PFSK-1 (cell line): ENCODE measurements around the gene MACF1.

Source experiments
- FOXP2 ChIP-seq: optimal IDR thresholded peaks from 2 replicates; pipeline ENCODE3; 2011; ENCODE audit warnings: borderline replicate concordance, control low read depth, inconsistent platforms; ENCODE audit not compliant: insufficient read depth; ENCODE audit errors: extremely low read length, extremely low read depth
- POLR2AphosphoS5 ChIP-seq: IDR thresholded peaks from 2 replicates; pipeline ENCODE4 v1.6.1; 2012; ENCODE audit warnings: low read depth, mild to moderate bottlenecking, control low read depth, low read length, moderate library complexity
- SIN3A ChIP-seq: IDR thresholded peaks from 2 replicates; pipeline ENCODE4 v1.6.1; 2012; ENCODE audit warnings: mild to moderate bottlenecking, low read length, moderate library complexity, borderline replicate concordance; ENCODE audit not compliant: insufficient read depth
- TAF1 ChIP-seq: IDR thresholded peaks from 2 replicates; pipeline ENCODE4 v1.6.1; 2012; ENCODE audit warnings: low read length, control low read depth, borderline replicate concordance; ENCODE audit not compliant: insufficient read depth
- TF ChIP-seq, protein P1 (sequence below), 2 experiments: IDR thresholded peaks; 2 replicates each; pipeline versions ENCODE4 v1.6.1 to v1.8.0; 2011 to 2012; ENCODE audit warnings: low read depth in 2 of 2, low read length in 2 of 2, control low read depth in 1 of 2, inconsistent platforms in 1 of 2, mild to moderate bottlenecking in 1 of 2, moderate library complexity in 1 of 2; ENCODE audit not compliant: insufficient read depth in 1 of 2

Gene MACF1

DNA sequence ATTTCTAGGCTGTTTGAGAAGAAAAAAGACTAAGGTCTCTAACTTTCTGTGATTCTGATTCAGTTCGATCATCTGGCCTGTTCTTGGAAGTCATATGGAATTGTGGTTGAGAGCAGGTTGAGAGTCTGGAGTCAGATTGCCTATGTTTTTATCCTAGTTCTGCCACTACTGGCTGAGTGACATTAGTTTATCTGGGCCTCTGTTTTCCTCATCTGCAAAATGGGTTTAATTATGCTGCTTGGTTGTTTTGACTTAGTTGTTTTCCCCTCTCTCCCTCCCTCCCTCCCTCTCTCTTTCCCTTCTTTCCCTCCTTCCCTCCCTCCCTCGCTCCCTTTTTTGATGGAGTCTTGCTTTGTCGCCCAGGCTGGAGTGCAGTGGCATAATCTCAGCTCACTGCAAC is 6.2 kb downstream of the MACF1 start:
- TF ChIP-seq FOXP2 (no peak), POLR2AphosphoS5 (no peak), TAF1 (no peak), SIN3A (no peak)
- TF ChIP-seq, protein P1, sequence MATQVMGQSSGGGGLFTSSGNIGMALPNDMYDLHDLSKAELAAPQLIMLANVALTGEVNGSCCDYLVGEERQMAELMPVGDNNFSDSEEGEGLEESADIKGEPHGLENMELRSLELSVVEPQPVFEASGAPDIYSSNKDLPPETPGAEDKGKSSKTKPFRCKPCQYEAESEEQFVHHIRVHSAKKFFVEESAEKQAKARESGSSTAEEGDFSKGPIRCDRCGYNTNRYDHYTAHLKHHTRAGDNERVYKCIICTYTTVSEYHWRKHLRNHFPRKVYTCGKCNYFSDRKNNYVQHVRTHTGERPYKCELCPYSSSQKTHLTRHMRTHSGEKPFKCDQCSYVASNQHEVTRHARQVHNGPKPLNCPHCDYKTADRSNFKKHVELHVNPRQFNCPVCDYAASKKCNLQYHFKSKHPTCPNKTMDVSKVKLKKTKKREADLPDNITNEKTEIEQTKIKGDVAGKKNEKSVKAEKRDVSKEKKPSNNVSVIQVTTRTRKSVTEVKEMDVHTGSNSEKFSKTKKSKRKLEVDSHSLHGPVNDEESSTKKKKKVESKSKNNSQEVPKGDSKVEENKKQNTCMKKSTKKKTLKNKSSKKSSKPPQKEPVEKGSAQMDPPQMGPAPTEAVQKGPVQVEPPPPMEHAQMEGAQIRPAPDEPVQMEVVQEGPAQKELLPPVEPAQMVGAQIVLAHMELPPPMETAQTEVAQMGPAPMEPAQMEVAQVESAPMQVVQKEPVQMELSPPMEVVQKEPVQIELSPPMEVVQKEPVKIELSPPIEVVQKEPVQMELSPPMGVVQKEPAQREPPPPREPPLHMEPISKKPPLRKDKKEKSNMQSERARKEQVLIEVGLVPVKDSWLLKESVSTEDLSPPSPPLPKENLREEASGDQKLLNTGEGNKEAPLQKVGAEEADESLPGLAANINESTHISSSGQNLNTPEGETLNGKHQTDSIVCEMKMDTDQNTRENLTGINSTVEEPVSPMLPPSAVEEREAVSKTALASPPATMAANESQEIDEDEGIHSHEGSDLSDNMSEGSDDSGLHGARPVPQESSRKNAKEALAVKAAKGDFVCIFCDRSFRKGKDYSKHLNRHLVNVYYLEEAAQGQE (IDR thresholded peaks at IDR 0.05; ENCODE audit: insufficient read depth in 1 of 2, low read depth in 2 of 2, low read length in 2 of 2): no peak

DNA sequence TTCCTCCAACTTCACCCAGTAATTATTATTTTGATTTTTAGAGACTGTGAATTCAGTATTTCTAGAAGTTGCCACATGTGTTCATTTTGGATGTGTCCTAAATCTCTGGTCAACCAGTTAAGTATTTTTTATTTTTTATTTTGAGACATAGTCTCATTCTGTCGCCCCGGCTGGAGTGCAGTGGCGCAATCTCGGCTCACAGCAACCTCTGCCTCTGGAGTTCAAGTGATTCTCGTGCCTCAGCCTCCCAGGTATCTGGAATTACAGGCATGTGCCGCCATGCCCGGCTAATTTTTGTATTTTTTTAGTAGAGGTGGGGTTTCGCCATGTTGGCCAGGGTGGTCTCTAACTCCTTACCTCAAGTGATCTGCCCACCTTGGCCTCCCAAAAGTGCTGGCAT is 8.0 kb downstream of the MACF1 start:
- no peak for TF ChIP-seq FOXP2
- no peak for TF ChIP-seq SIN3A
- no peak for TF ChIP-seq TAF1
- TF ChIP-seq, protein P1 (IDR thresholded peaks at IDR 0.05; ENCODE audit: insufficient read depth in 1 of 2, low read depth in 2 of 2, low read length in 2 of 2): no peak
- no peak for TF ChIP-seq POLR2AphosphoS5

DNA sequence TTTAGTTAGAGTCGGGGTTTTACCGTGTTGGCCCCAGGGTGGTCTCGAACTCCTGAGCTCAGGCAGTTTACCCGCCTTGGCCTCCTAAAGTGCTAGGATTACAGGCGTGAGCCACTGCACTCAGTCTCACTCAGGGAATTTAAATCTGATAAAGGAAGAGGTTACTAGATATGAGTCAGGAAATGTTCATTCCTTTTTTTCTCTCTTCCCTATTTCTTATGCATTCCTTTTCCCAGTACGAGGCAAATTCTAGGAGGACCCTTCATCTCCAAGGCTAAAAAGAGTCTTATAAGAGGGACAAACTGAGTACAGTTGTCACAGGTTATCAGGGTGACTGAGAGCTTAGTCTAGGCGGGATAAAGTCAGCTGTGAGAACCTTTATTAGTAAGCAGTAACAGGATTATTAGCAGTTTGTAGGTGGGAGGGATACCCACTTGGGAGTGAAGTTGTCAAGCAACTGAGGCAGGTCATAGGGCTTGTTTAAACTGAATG is 9.1 kb downstream of the MACF1 start:
- TF ChIP-seq FOXP2 (no peak), POLR2AphosphoS5 (no peak), SIN3A (no peak), TAF1 (no peak)
- TF ChIP-seq, protein P1 (IDR thresholded peaks at IDR 0.05; ENCODE audit: insufficient read depth in 1 of 2, low read depth in 2 of 2, low read length in 2 of 2): no peak

DNA sequence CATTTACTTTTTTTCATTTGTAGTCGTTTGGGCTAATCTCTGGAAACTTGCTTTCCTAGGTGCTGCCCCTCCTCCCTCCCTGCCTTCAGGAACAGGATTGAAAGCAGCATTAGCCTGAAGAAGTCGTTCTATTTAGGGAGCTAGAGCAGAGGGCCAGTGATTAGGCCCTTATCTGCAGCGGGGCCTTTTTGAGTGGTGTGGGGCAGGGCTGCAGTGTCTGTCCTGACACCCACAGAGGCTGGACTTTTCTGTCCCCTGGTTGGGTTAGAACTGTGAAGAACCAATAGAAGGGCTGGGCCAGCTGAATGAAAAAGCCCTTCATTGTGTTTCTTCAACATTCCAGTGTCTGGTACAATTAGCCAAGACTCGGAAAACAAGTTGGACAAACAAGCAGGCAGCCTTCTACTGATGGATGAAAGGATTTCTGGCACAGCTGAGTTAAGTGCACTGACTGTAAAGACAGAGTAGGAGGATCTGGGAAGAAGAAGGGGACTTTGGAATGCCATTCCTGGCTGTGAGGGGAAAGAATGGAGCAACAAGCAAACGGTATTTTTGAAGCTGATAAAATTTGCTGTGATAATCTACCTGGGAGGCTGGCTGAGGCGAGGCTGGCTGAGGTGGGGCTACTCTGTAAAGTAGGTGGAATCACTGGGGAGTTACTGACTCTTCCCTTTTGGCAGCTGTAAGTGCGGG is 9.7 kb downstream of the MACF1 start:
- TF ChIP-seq TAF1 (no peak), SIN3A (no peak), POLR2AphosphoS5 (no peak), FOXP2 (no peak)
- TF ChIP-seq, protein P1 (IDR thresholded peaks at IDR 0.05; ENCODE audit: insufficient read depth in 1 of 2, low read depth in 2 of 2, low read length in 2 of 2): no peak

DNA sequence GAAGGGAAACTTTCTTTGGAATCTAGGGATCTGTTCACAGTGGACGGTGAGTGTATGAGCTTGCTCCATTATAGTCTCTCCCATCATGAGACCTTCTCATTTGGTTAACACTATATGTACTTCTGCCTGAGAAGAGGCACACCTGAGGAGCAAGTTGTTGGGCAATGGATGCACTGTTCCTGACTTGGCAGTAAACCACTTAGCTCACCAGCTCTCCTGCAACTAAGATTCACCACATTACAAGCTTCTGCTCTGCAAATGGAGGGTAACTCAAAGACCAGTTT is 10.2 kb downstream of the MACF1 start:
- TF ChIP-seq TAF1: no peak
- no peak for TF ChIP-seq FOXP2
- TF ChIP-seq POLR2AphosphoS5: no peak
- TF ChIP-seq SIN3A: no peak
- TF ChIP-seq, protein P1 (IDR thresholded peaks at IDR 0.05; ENCODE audit: insufficient read depth in 1 of 2, low read depth in 2 of 2, low read length in 2 of 2): no peak
